H1 (cell line): Measurements from ENCODE around the gene TRIM32. TPM values are rescaled to one million over a fixed set of nuclear protein-coding genes. Genes with fewer than 3 reads are reported as not detected.

ENCODE experiments used
- CTCF ChIA-PET: fragments of 300-600 bp; sonication (Branson Sonifier 250); formaldehyde crosslinking; loops from one replicate; lab custom pipeline; 2021; ENCODE audit not compliant: partially characterized antibody; lab: Charles Lee
- POLR2A ChIA-PET: fragments of 300-600 bp; sonication (Branson Sonifier 250); formaldehyde crosslinking; loops from one replicate; lab custom pipeline; 2021; ENCODE audit warnings: inconsistent platforms; ENCODE audit not compliant: partially characterized antibody; lab: Charles Lee
- DNase-seq, 2 experiments: peaks; one replicate each; pipeline versions ENCODE4 v3.0.0 to v3.0.0-alpha.2; 2010 to 2022; ENCODE audit warnings: low spot score in 2 of 2, low read depth in 1 of 2, mixed read lengths in 1 of 2
- FAIRE-seq: peaks from 2 replicates; lab custom pipeline; 2011; peaks lifted over from hg19 to GRCh38; lab: Jason Lieb, UNC
- H2AFZ ChIP-seq: 2 replicates; pipeline ENCODE4 v1.8.1; 2012; ENCODE audit warnings: low read length, inconsistent platforms
- H2AK5ac ChIP-seq: 2 replicates; pipeline ENCODE4 v1.6.1; 2013; ENCODE audit warnings: low read depth, low read length
- H2BK120ac ChIP-seq: replicated peaks from 2 replicates; pipeline ENCODE3; 2013; ENCODE audit warnings: low read depth, low read length, inconsistent platforms
- H2BK12ac ChIP-seq: 2 replicates; pipeline ENCODE4 v1.6.1; 2013; ENCODE audit warnings: low read depth, low read length
- H2BK15ac ChIP-seq: 2 replicates; pipeline ENCODE4 v1.6.1; 2013; ENCODE audit warnings: low read length
- H2BK20ac ChIP-seq: 2 replicates; pipeline ENCODE4 v1.6.1; 2013; ENCODE audit warnings: low read length
- H2BK5ac ChIP-seq: 2 replicates; pipeline ENCODE4 v1.6.1; 2013; ENCODE audit warnings: low read depth, low read length
- H3K14ac ChIP-seq: 2 replicates; pipeline ENCODE4 v1.6.1; 2013; ENCODE audit warnings: inconsistent platforms; ENCODE audit not compliant: insufficient read length
- H3K18ac ChIP-seq: 2 replicates; pipeline ENCODE4 v1.6.1; 2013; ENCODE audit warnings: low read length; ENCODE audit errors: extremely low read depth
- H3K23ac ChIP-seq: 2 replicates; pipeline ENCODE4 v1.6.1; 2013; ENCODE audit warnings: inconsistent platforms; ENCODE audit not compliant: insufficient read length
- H3K23me2 ChIP-seq: 2 replicates; pipeline ENCODE4 v1.6.1; 2013; ENCODE audit warnings: low read depth, low read length
- H3K27ac ChIP-seq: 2 replicates; pipeline ENCODE4 v1.6.1; 2011; ENCODE audit warnings: low read depth, low read length, inconsistent platforms
- H3K27me3 ChIP-seq, 4 experiments: replicated peaks in 1 of 4; 1 replicate in 1 of 4; 2 replicates in 3 of 4; pipeline versions ENCODE4 v1.6.1 to v1.8.1; 2011 to 2013; ENCODE audit warnings: low read length in 3 of 4, mild to moderate bottlenecking in 3 of 4, inconsistent platforms in 2 of 4, mixed read lengths in 2 of 4, moderate library complexity in 1 of 4; ENCODE audit not compliant: control insufficient read depth in 3 of 4, insufficient read depth in 3 of 4; ENCODE audit errors: extremely low read depth in 1 of 4
- H3K36me3 ChIP-seq, 4 experiments: 2 replicates each; pipeline versions ENCODE4 v1.6.1 to v1.8.1; 2011 to 2013; ENCODE audit warnings: mild to moderate bottlenecking in 4 of 4, low read length in 3 of 4, moderate library complexity in 2 of 4, control low read depth in 1 of 4, inconsistent platforms in 1 of 4; ENCODE audit not compliant: insufficient read depth in 4 of 4, control insufficient read depth in 2 of 4
- H3K4ac ChIP-seq: replicated peaks from 2 replicates; pipeline ENCODE3; 2013; ENCODE audit warnings: low read length, low read depth, mixed read lengths, inconsistent platforms; ENCODE audit not compliant: insufficient read length
- H3K4me1 ChIP-seq, 4 experiments: replicated peaks in 1 of 4; 1 replicate in 1 of 4; 2 replicates in 3 of 4; pipeline versions ENCODE4 v1.6.1 to v1.8.1; 2011 to 2013; ENCODE audit warnings: low read length in 3 of 4, inconsistent platforms in 2 of 4, mixed read lengths in 1 of 4; ENCODE audit not compliant: insufficient read depth in 4 of 4, control insufficient read depth in 3 of 4
- H3K4me2 ChIP-seq, 2 experiments: 2 replicates each; pipeline versions ENCODE4 v1.6.1 to v1.8.1; 2011 to 2013; ENCODE audit warnings: low read depth in 2 of 2, low read length in 2 of 2, control low read depth in 1 of 2, inconsistent platforms in 1 of 2, mild to moderate bottlenecking in 1 of 2; ENCODE audit not compliant: insufficient read depth in 1 of 2
- H3K4me3 ChIP-seq, 4 experiments: fragments of 200-600, 300-600 bp in 1 of 4; sonication (generic), shearing (Covaris generic), sonication (Bioruptor Twin) in 1 of 4; 2 replicates each; pipeline versions ENCODE4 v1.5.1 to v1.8.1; 2011 to 2016; ENCODE audit warnings: low read length in 4 of 4, low read depth in 3 of 4, control low read depth in 2 of 4, inconsistent platforms in 2 of 4, mild to moderate bottlenecking in 2 of 4, mixed read lengths in 1 of 4, moderate library complexity in 1 of 4; ENCODE audit not compliant: insufficient read depth in 2 of 4; ENCODE audit errors: extremely low read depth in 1 of 4
- H3K56ac ChIP-seq: replicated peaks from 2 replicates; pipeline ENCODE3; 2013; ENCODE audit warnings: low read depth, mild to moderate bottlenecking, mixed read lengths, low read length, inconsistent platforms; ENCODE audit not compliant: insufficient read length
- H3K79me1 ChIP-seq: 2 replicates; pipeline ENCODE4 v1.6.1; 2013; ENCODE audit warnings: low read depth, low read length, control low read depth
- H3K79me2 ChIP-seq, 2 experiments: 2 replicates each; pipeline versions ENCODE4 v1.6.1 to v1.8.1; 2012 to 2013; ENCODE audit warnings: low read length in 2 of 2, mild to moderate bottlenecking in 2 of 2, inconsistent platforms in 1 of 2; ENCODE audit not compliant: insufficient read depth in 2 of 2, control insufficient read depth in 1 of 2
- H3K9ac ChIP-seq, 4 experiments: replicated peaks in 1 of 4; 1 replicate in 1 of 4; 2 replicates in 3 of 4; pipeline versions ENCODE4 v1.6.1 to v1.8.1; 2011 to 2013; ENCODE audit warnings: low read depth in 3 of 4, low read length in 3 of 4, control low read depth in 2 of 4, mild to moderate bottlenecking in 2 of 4, moderate library complexity in 2 of 4, inconsistent platforms in 1 of 4; ENCODE audit errors: extremely low read depth in 1 of 4
- H3K9me3 ChIP-seq, 2 experiments: 2 replicates each; pipeline versions ENCODE4 v1.6.1 to v1.8.1; 2012 to 2013; ENCODE audit warnings: mild to moderate bottlenecking in 2 of 2, moderate library complexity in 2 of 2, control low read depth in 1 of 2, inconsistent platforms in 1 of 2, low read depth in 1 of 2, low read length in 1 of 2, mixed read lengths in 1 of 2; ENCODE audit not compliant: insufficient read depth in 2 of 2
- H4K20me1 ChIP-seq, 2 experiments: replicated peaks in 1 of 2; 2 replicates each; pipeline versions ENCODE3 to v1.8.1; 2011 to 2013; ENCODE audit warnings: inconsistent platforms in 2 of 2, low read length in 2 of 2, mild to moderate bottlenecking in 1 of 2; ENCODE audit not compliant: insufficient read depth in 2 of 2, control insufficient read depth in 1 of 2
- H4K5ac ChIP-seq: 2 replicates; pipeline ENCODE4 v1.6.1; 2013; ENCODE audit warnings: low read length, low read depth, mixed read lengths, inconsistent platforms; ENCODE audit not compliant: insufficient read length
- H4K8ac ChIP-seq: 2 replicates; pipeline ENCODE4 v1.8.0; 2013; ENCODE audit warnings: mild to moderate bottlenecking, moderate library complexity, low read length, inconsistent platforms; ENCODE audit not compliant: insufficient read depth; ENCODE audit errors: extremely low read depth
- H4K91ac ChIP-seq: replicated peaks from 2 replicates; pipeline ENCODE3; 2013; ENCODE audit warnings: low read length, mixed read lengths, inconsistent platforms; ENCODE audit not compliant: insufficient read length
- ATF3 ChIP-seq: IDR thresholded peaks from 2 replicates; pipeline ENCODE4 v1.6.1; 2011; ENCODE audit warnings: low read depth, mild to moderate bottlenecking, low read length; ENCODE audit not compliant: insufficient read depth
- BACH1 ChIP-seq: IDR thresholded peaks from 2 replicates; pipeline ENCODE4 v1.6.1; 2012; ENCODE audit warnings: low read length, improper control_type of control experiment
- E2F6 ChIP-seq: IDR thresholded peaks from 2 replicates; pipeline ENCODE4 v1.6.1; 2012; ENCODE audit warnings: inconsistent platforms
- MAX ChIP-seq: IDR thresholded peaks from 2 replicates; pipeline ENCODE4 v1.6.1; 2012; ENCODE audit warnings: inconsistent platforms
- TEAD4 ChIP-seq: IDR thresholded peaks from 2 replicates; pipeline ENCODE4 v1.6.1; 2012; ENCODE audit warnings: low read depth, low read length, inconsistent platforms, mixed read lengths
- WGBS, 2 experiments: shearing (Covaris generic) in 1 of 2; methylation state at CpG; one replicate each; pipeline versions ENCODE4 v1.1.6 to v1.1.7; 2013 to 2015; ENCODE audit warnings: low lambda C conversion rate in 2 of 2, mixed read lengths in 2 of 2, inconsistent platforms in 1 of 2, low coverage in 1 of 2, missing lambda C conversion rate in 1 of 2; ENCODE audit not compliant: insufficient replicate concordance in 2 of 2, insufficient coverage in 1 of 2, insufficient read length in 1 of 2; ENCODE audit errors: extremely low coverage in 1 of 2, missing lambda C conversion rate in 1 of 2; 5-methylcytosine and 5-hydroxymethylcytosine counted together
- polyA plus RNA-seq, 7 experiments: library from polyadenylated mRNA; depleted of rRNA in 3 of 7; stranded (reverse) in 5 of 7; unstranded in 2 of 7; fragments of >200 nt in 5 of 7; fragments of 200-250 nt in 2 of 7; gene quantifications; 1 replicate in 5 of 7; 2 replicates in 1 of 7; 4 replicates in 1 of 7; pipeline versions ENCODE4 v1.2.1 to v1.2.3, GENCODE V29; 2011 to 2013; ENCODE audit warnings: missing spikeins in 2 of 7, mixed read lengths in 2 of 7
- total RNA-seq: library from RNA; stranded (reverse); fragmentation: NEBNext Ultra II Directional; extraction: Animal tissue kit (Norgen Biotek cat#: 25700); gene quantifications from 2 replicates; pipeline ENCODE4 v1.2.1, GENCODE V29; 2021

TRIM32 gene
- total and polyA plus RNA-seq, 2 of the 8 experiments (the other 6 are each of a cell fraction or from before 2014, with no cell fraction given), result 10.5 to 17.3 TPM

- CTCF ChIA-PET, result interaction anchor here (1.0 kb wide), 1 partner anchor 361 kb away, joined by 3 read pairs; no protein-coding TSS in a partner anchor
- H4K5ac ChIP-seq, result no peak overlapping the region
- no peak overlapping the region; the same call in 1 of the 2 replicates for H3K27ac ChIP-seq
- H3K27me3 ChIP-seq, result no peaks in the 10 kb centered on the region; a peak in 2 of 7 replicates
- 29% methylated on average over 7 of the region's 7 CpGs; no CpG with 5 or more reads in 1 of the 2 experiments for WGBS, 2 experiments
- peak overlapping the region; percentile 83; the same call in 1 of the 2 replicates for H2BK15ac ChIP-seq
- peaks cover 0 to 23% of the 10 kb centered on the region in 2 experiments; a peak in 2 of 4 replicates for H3K79me2 ChIP-seq
- peak; percentile 60 for TF ChIP-seq MAX
- TF ChIP-seq TEAD4, result peak; percentile 26; the same call in 1 of the 2 replicates
- no peak for TF ChIP-seq BACH1
- 0 out of 2 replicates have a peak, but pooled peaks have one; percentile 71 for TF ChIP-seq E2F6
- no peak for TF ChIP-seq ATF3
- no peak overlapping the region for H3K56ac ChIP-seq
- no peaks in the 10 kb centered on the region; a peak in 1 of 8 replicates for H3K36me3 ChIP-seq
- no peak overlapping the region for H2BK20ac ChIP-seq
- H4K20me1 ChIP-seq, result peaks cover 1 to 2% of the 10 kb centered on the region in 2 experiments
- H3K23ac ChIP-seq, result no peak overlapping the region
- no peak overlapping the region for H2BK120ac ChIP-seq
- H3K4ac ChIP-seq, result no peak overlapping the region
- peak overlapping the region in 3 of 4 experiments; percentile 31 to 59 (median 41); a peak in 4 of 7 replicates for H3K9ac ChIP-seq
- POLR2A ChIA-PET, result interaction anchor here (0.9 to 1.5 kb wide), 3 partner anchors 10 to 29 kb away, joined by 3 to 6 read pairs (median 3); no protein-coding TSS in a partner anchor
- FAIRE-seq (no peak), DNase-seq (no peak)
- H2AFZ ChIP-seq, result no peak overlapping the region
- H3K4me3 ChIP-seq, result peak overlapping the region; percentile 55 to 89 (median 62)
- no peak overlapping the region for H4K8ac ChIP-seq
- H2BK12ac ChIP-seq, result 0 out of 2 replicates have a peak overlapping the region, but pooled peaks have one; percentile 51
- H3K23me2 ChIP-seq, result peaks cover 12% of the 10 kb centered on the region
- H3K18ac ChIP-seq, result peak overlapping the region; percentile 24; the same call in 1 of the 2 replicates
- H2BK5ac ChIP-seq, result no peak overlapping the region
- no peak overlapping the region for H4K91ac ChIP-seq
- peak overlapping the region; percentile 81 to 96 for H3K4me2 ChIP-seq
- peaks cover 0 to 9% (median 1%) of the 10 kb centered on the region in 4 experiments; a peak in 5 of 7 replicates for H3K4me1 ChIP-seq
- no peak overlapping the region for H2AK5ac ChIP-seq
- no peaks in the 10 kb centered on the region for H3K9me3 ChIP-seq
- H3K79me1 ChIP-seq, result no peaks in the 10 kb centered on the region; the same call in 1 of the 2 replicates
- H3K14ac ChIP-seq, result no peak overlapping the region
Observed at GRCh38 chr9:116687754-116688135, 640 bp downstream of the TRIM32 start.
